Stimulated activated CD4-positive, alpha-beta T cell treated with anti-CD3 and anti-CD28 coated beads, Interleukin-2, amount 100 ng/mL, for 48 hours (primary cell): ENCODE results near the gene RET.
"Not testable (repeated sequence)": the region's sequence is repeated elsewhere in the genome, so short reads cannot be mapped to it uniquely, and the experiment has no call there.

Source experiments
- DNase-seq, 2 donors: peaks; one replicate each; pipeline ENCODE4 v3.0.0-alpha.2; 2020

RET gene

GRCh38 chr10:43079856-43080255 is 3.0 kb downstream of the RET start:
- DNase-seq, result no peak

- DNase-seq, result no peak
Measured at GRCh38 chr10:43082087-43082486, 5.2 kb downstream of the RET start.

GRCh38 chr10:43082746-43083145 is 5.9 kb downstream of the RET start:
- no peak for DNase-seq

GRCh38 chr10:43083764-43084163 is 6.9 kb downstream of the RET start:
- DNase-seq, result no peak

GRCh38 chr10:43084812-43085211 is 7.9 kb downstream of the RET start:
- no peak for DNase-seq

- DNase-seq, result no peak
Measured at GRCh38 chr10:43086321-43086942, 9.6 kb downstream of the RET start.

GRCh38 chr10:43089519-43089918 is 12.7 kb downstream of the RET start:
- no peak for DNase-seq

GRCh38 chr10:43090188-43090587 is 13.3 kb downstream of the RET start:
- DNase-seq, result no peak

GRCh38 chr10:43090664-43091063 is 13.8 kb downstream of the RET start:
- DNase-seq, result no peak

- no peak for DNase-seq
Measured at GRCh38 chr10:43091846-43092245, 15.0 kb downstream of the RET start.

GRCh38 chr10:43093423-43094076 is 16.7 kb downstream of the RET start:
- no peak for DNase-seq

- no peak for DNase-seq
Measured at GRCh38 chr10:43094085-43094484, 17.2 kb downstream of the RET start.

- DNase-seq, result not testable (repeated sequence)
Measured at GRCh38 chr10:43099339-43099738, 22.5 kb downstream of the RET start.

GRCh38 chr10:43099928-43100327 is 23.1 kb downstream of the RET start:
- DNase-seq, result no peak

GRCh38 chr10:43100366-43100765 is 23.5 kb downstream of the RET start:
- no peak for DNase-seq

- DNase-seq, result no peak
Measured at GRCh38 chr10:43102063-43102828, 25.4 kb downstream of the RET start.

- peak; percentile 78 to 88 for DNase-seq
Measured at GRCh38 chr10:43105102-43105955, 28.5 kb downstream of the RET start.

- no peak for DNase-seq
Measured at GRCh38 chr10:43105956-43106229, 29.0 kb downstream of the RET start.

GRCh38 chr10:43106256-43107091 is 29.6 kb downstream of the RET start:
- DNase-seq, result no peak

GRCh38 chr10:43108951-43109350 is 32.1 kb downstream of the RET start:
- no peak for DNase-seq

GRCh38 chr10:43109671-43110249 is 32.9 kb downstream of the RET start:
- DNase-seq, result no peak
